GM12878 (cell line): ENCODE measurements around the gene CD300E. TPM values are rescaled to one million over a fixed set of nuclear protein-coding genes. Genes with fewer than 3 reads are reported as not detected.

Experiments used
- ATAC-seq: fragments of 200-7000 bp; cut with Tn5 transposase; 3 replicates; pipeline ENCODE4 v1.9.1; 2020; ENCODE audit warnings: mild to moderate bottlenecking, moderate library complexity
- BruUV-seq: library from RNA; stranded (reverse); fragments of 400-500 nt; replicated peaks from 2 replicates; lab custom pipeline; 2021; lab: Mats Ljungman, UMichigan
- CTCF ChIA-PET: fragments of 300-600 bp; sonication (Branson Sonifier 250); formaldehyde crosslinking; extraction: SDS; loops from one replicate; lab custom pipeline; 2021; ENCODE audit warnings: inconsistent platforms; lab: Yijun Ruan, JAX
- POLR2A ChIA-PET: fragments of 350-600 bp; formaldehyde crosslinking; extraction: SDS; loops from one replicate; lab custom pipeline; 2021; ENCODE audit warnings: inconsistent platforms; lab: Charles Lee
- RAD21 ChIA-PET: fragments of 300-600 bp; sonication (Branson Sonifier 250); formaldehyde crosslinking; loops from one replicate; lab custom pipeline; 2023; ENCODE audit warnings: antibody characterized with exemption; ENCODE audit not compliant: unreplicated experiment; lab: Charles Lee
- SMC1A ChIA-PET: fragments of 300-600 bp; sonication (Branson Sonifier 250); formaldehyde crosslinking; loops from one replicate; lab custom pipeline; 2023; ENCODE audit not compliant: unreplicated experiment, uncharacterized antibody; lab: Charles Lee
- DNase-seq: peaks from one replicate; pipeline ENCODE4 v3.0.0-alpha.2; 2011; ENCODE audit warnings: low read depth, low spot score
- FAIRE-seq: peaks from 3 replicates; lab custom pipeline; 2011; peaks lifted over from hg19 to GRCh38; lab: Jason Lieb, UNC
- H2AFZ ChIP-seq: 2 replicates; pipeline ENCODE4 v1.6.0; 2011; ENCODE audit warnings: low read depth, low read length, control low read depth; ENCODE audit not compliant: control insufficient read depth
- H3K27ac ChIP-seq: 2 replicates; pipeline ENCODE4 v1.5.1; 2011; ENCODE audit warnings: control low read depth; ENCODE audit not compliant: control insufficient read depth, insufficient read depth
- H3K27me3 ChIP-seq, 2 experiments: replicated peaks in 1 of 2; 2 replicates each; pipeline versions ENCODE4 v1.6.0 to v1.6.1; 2011; ENCODE audit warnings: low read length in 1 of 2; ENCODE audit not compliant: control insufficient read depth in 2 of 2, insufficient read depth in 2 of 2
- H3K36me3 ChIP-seq, 2 experiments: 2 replicates each; pipeline ENCODE4 v1.5.1; 2011; ENCODE audit warnings: low read length in 1 of 2; ENCODE audit not compliant: control insufficient read depth in 2 of 2, insufficient read depth in 2 of 2
- H3K4me1 ChIP-seq: 2 replicates; pipeline ENCODE4 v1.6.1; 2011; ENCODE audit warnings: mild to moderate bottlenecking, low read length, moderate library complexity, mixed read lengths; ENCODE audit not compliant: control insufficient read depth, insufficient read depth
- H3K4me2 ChIP-seq: 2 replicates; pipeline ENCODE4 v1.6.0; 2011; ENCODE audit warnings: control low read depth; ENCODE audit not compliant: control insufficient read depth, insufficient read depth
- H3K4me3 ChIP-seq: fragments of 200-600 bp; sonication (generic); 2 replicates; pipeline ENCODE4 v1.5.1; 2016
- H3K79me2 ChIP-seq: 2 replicates; pipeline ENCODE4 v1.6.0; 2011; ENCODE audit warnings: low read length; ENCODE audit not compliant: control insufficient read depth, insufficient read depth
- H3K9ac ChIP-seq: 2 replicates; pipeline ENCODE4 v1.8.0; 2011; ENCODE audit warnings: low read length, control low read depth, mixed read lengths; ENCODE audit not compliant: control insufficient read depth, insufficient read depth
- H3K9me3 ChIP-seq: replicated peaks from 3 replicates; pipeline ENCODE4 v1.5.1; 2011; ENCODE audit warnings: mild to moderate bottlenecking, low read length; ENCODE audit not compliant: control insufficient read depth, insufficient read depth
- H4K20me1 ChIP-seq: 2 replicates; pipeline ENCODE4 v1.6.0; 2011; ENCODE audit not compliant: control insufficient read depth, insufficient read depth
- ATF7 ChIP-seq: fragments of 450-650 bp; IDR thresholded peaks from 2 replicates; pipeline ENCODE4 v1.6.1; 2016; ENCODE audit warnings: low read depth, mild to moderate bottlenecking
- EZH2 ChIP-seq: IDR thresholded peaks from 2 replicates; pipeline ENCODE4 v1.6.1; 2012; ENCODE audit warnings: low read depth, mild to moderate bottlenecking, control low read depth, inconsistent platforms, low read length, borderline replicate concordance; ENCODE audit not compliant: control insufficient read depth
- JUNB ChIP-seq: IDR thresholded peaks from 2 replicates; pipeline ENCODE4 v1.6.1; 2016; ENCODE audit warnings: antibody characterized with exemption, mild to moderate bottlenecking
- MXI1 ChIP-seq: fragments of 150-350 bp; IDR thresholded peaks from 2 replicates; pipeline ENCODE4 v1.6.1; 2011; ENCODE audit warnings: low read depth, mild to moderate bottlenecking, inconsistent platforms, low read length, improper control_type of control experiment
- PBX3 ChIP-seq: IDR thresholded peaks from 2 replicates; pipeline ENCODE4 v1.6.1; 2011; ENCODE audit warnings: mild to moderate bottlenecking, low read depth, low read length, moderate library complexity; ENCODE audit not compliant: insufficient replicate concordance
- PML ChIP-seq: IDR thresholded peaks from 2 replicates; pipeline ENCODE4 v1.6.1; 2012; ENCODE audit warnings: low read length, inconsistent platforms
- RAD51 ChIP-seq: fragments of 450-650 bp; IDR thresholded peaks from 2 replicates; pipeline ENCODE4 v1.6.1; 2016; ENCODE audit warnings: moderate library complexity, mild to moderate bottlenecking, inconsistent platforms
- SIN3A ChIP-seq: IDR thresholded peaks from 2 replicates; pipeline ENCODE4 v1.6.1; 2012; ENCODE audit warnings: low read depth, low read length, improper control_type of control experiment
- TBL1XR1 ChIP-seq: IDR thresholded peaks from 2 replicates; pipeline ENCODE4 v1.6.1; 2012; ENCODE audit warnings: low read depth, low read length, improper control_type of control experiment
- TCF7 ChIP-seq: IDR thresholded peaks from 2 replicates; pipeline ENCODE4 v1.6.1; 2014; ENCODE audit warnings: antibody characterized with exemption, borderline replicate concordance
- YBX1 ChIP-seq: fragments of 450-650 bp; IDR thresholded peaks from 2 replicates; pipeline ENCODE4 v1.6.1; 2016; ENCODE audit warnings: antibody characterized with exemption
- WGBS: methylation state at CpG from one replicate; pipeline ENCODE4 v1.1.6; 2016; ENCODE audit warnings: low lambda C conversion rate; ENCODE audit not compliant: insufficient replicate concordance, insufficient coverage; ENCODE audit errors: missing lambda C conversion rate; 5-methylcytosine and 5-hydroxymethylcytosine counted together
- in situ Hi-C: fragments of 300-500 bp; cut with MboI; formaldehyde crosslinking; loops from 9 replicates; pipeline ENCODE4 v1.14.3; 2018; ENCODE audit warnings: mixed read lengths
- intact Hi-C: fragments of 100-400 bp; cut with micrococcal nuclease; formaldehyde crosslinking; loops from one replicate; pipeline ENCODE4 v1.14.2; 2022; ENCODE audit not compliant: unreplicated experiment
- polyA plus RNA-seq, 11 experiments: library from polyadenylated mRNA; depleted of rRNA in 4 of 11; unstranded in 6 of 11; stranded (reverse) in 5 of 11; fragments of >200 nt; fragmentation: Nextera tagmentation in 4 of 11; fragmentation: Illumina TruSeq in 1 of 11; extraction: Ambion mirVana in 4 of 11; extraction: Trizol in 1 of 11; gene quantifications; 1 replicate in 1 of 11; 2 replicates in 10 of 11; pipeline versions ENCODE4 v1.2.1 to v1.2.3, GENCODE V29; 2011 to 2016; ENCODE audit warnings: inconsistent platforms in 2 of 11, missing spikeins in 2 of 11, low read depth in 1 of 11
- total RNA-seq, 4 experiments: library from RNA; depleted of rRNA in 3 of 4; stranded (reverse); fragments of >200 nt in 3 of 4; fragmentation: Illumina TruSeq in 1 of 4; extraction: Trizol in 1 of 4; gene quantifications; 2 replicates each; pipeline versions ENCODE4 v1.2.1 to v1.2.3, GENCODE V29; 2013 to 2021
- TF ChIP-seq, protein P1 (sequence below): fragments of 450-650 bp; IDR thresholded peaks from 2 replicates; pipeline ENCODE4 v1.6.1; 2016; ENCODE audit warnings: mild to moderate bottlenecking
- TF ChIP-seq, protein P2 (sequence below): IDR thresholded peaks from 2 replicates; pipeline ENCODE4 v1.6.1; 2011; ENCODE audit warnings: low read depth, mild to moderate bottlenecking, low read length, moderate library complexity, borderline replicate concordance; ENCODE audit errors: extremely low read depth

Gene CD300E
- total and polyA plus RNA-seq, 10 of the 15 experiments (the other 5 are each of a cell fraction or from before 2014, with no cell fraction given): not detected

DNA sequence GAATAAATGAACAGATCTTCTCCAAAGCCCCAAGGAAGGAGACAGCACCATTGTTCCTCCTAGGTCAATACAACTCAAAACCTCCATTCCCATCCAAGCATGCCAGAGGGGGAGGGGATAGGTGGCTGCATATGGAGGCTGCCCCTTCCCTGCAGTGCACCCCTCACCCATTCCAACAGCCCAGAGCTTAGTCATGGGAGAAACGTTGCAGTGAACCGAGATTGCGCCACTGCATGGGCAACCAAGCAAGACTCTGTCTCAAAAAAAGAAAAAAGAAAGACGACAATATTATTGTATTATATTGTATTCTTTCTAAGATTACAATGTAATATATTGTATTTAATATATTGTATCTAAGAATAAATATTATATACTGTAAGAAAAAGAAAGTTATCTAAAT is 36.4 kb upstream of the CD300E start:
- CTCF ChIA-PET: interaction anchor here (0.7 to 7.2 kb wide), 8 partner anchors 12 to 202 kb away, joined by 3 to 349 read pairs (median 4); partner anchors contain the start of gene RAB37
- in situ Hi-C loops: loop anchor here (5.0 kb wide), 1 partner anchor 77 kb away; the partner anchor contains the start of gene RAB37
- no peaks in the 10 kb centered on the region for H3K36me3 ChIP-seq
- TF ChIP-seq EZH2: no peak
- no peak for TF ChIP-seq JUNB
- no peak for TF ChIP-seq SIN3A
- no peak for TF ChIP-seq YBX1
- TF ChIP-seq RAD51: no peak
- TF ChIP-seq, protein P1, sequence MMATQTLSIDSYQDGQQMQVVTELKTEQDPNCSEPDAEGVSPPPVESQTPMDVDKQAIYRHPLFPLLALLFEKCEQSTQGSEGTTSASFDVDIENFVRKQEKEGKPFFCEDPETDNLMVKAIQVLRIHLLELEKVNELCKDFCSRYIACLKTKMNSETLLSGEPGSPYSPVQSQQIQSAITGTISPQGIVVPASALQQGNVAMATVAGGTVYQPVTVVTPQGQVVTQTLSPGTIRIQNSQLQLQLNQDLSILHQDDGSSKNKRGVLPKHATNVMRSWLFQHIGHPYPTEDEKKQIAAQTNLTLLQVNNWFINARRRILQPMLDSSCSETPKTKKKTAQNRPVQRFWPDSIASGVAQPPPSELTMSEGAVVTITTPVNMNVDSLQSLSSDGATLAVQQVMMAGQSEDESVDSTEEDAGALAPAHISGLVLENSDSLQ: no peak
- TF ChIP-seq TBL1XR1: no peak
- TF ChIP-seq MXI1: no peak
- no peak for TF ChIP-seq PML
- TF ChIP-seq, protein P2, sequence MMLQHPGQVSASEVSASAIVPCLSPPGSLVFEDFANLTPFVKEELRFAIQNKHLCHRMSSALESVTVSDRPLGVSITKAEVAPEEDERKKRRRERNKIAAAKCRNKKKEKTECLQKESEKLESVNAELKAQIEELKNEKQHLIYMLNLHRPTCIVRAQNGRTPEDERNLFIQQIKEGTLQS: no peak
- TF ChIP-seq TCF7: no peak
- no peak for TF ChIP-seq PBX3
- no peak for TF ChIP-seq ATF7
- TF ChIP-seq, all 136 proteins: peak for 0
- BruUV-seq: no TSS peak
- Histone ChIP-seq H3K27me3 (peaks cover 0 to 3% of the 10 kb centered on the region in 2 experiments; a peak in 2 of 4 replicates), H2AFZ (no peak overlapping the region), H3K27ac (no peak overlapping the region), H3K79me2 (no peaks in the 10 kb centered on the region), H3K4me1 (0 out of 2 replicates have a peak, but pooled peaks cover 2% of the 10 kb centered on the region), H3K9me3 (no peaks in the 10 kb centered on the region), H3K4me2 (no peak overlapping the region), H3K4me3 (no peak overlapping the region), H3K9ac (no peak overlapping the region), H4K20me1 (no peaks in the 10 kb centered on the region)
- no peak for ATAC-seq
- RAD21 ChIA-PET: interaction anchor here (0.8 to 7.6 kb wide), 2 partner anchors 77 to 121 kb away, joined by 3 to 299 read pairs; partner anchors contain the start of gene RAB37
- WGBS: 0% methylated on average over 4 of the region's 4 CpGs
- no peak for FAIRE-seq
- no peak for DNase-seq
- POLR2A ChIA-PET: interaction anchor here (0.7 to 0.9 kb wide), 2 partner anchors 28 to 203 kb away, joined by 3 read pairs; no protein-coding TSS in a partner anchor
- SMC1A ChIA-PET: interaction anchor here (1.9 to 5.2 kb wide), 2 partner anchors 78 to 82 kb away, joined by 13 to 152 read pairs; partner anchors contain the start of gene RAB37
- intact Hi-C loops: no loop called here
